HEK293 (cell line): ENCODE measurements around the gene AFF4.
A peak's percentile ranks its signal among the peaks of the same experiment; 100 is the strongest.

Experiments
- GLIS2 ChIP-seq: fragments of 450-650 bp; formaldehyde crosslinking; IDR thresholded peaks from 2 replicates; pipeline ENCODE4 v1.5.1; 2016; ENCODE audit warnings: missing biosample characterization, missing genetic modification characterization
- HOXC10 ChIP-seq: sonication (generic); formaldehyde crosslinking; IDR thresholded peaks from 2 replicates; pipeline ENCODE4 v1.8.1; 2023; ENCODE audit warnings: mild to moderate bottlenecking, missing genetic modification reagents
- KLF10 ChIP-seq: fragments of 450-650 bp; IDR thresholded peaks from 2 replicates; pipeline ENCODE4 v1.5.1; 2018; ENCODE audit warnings: missing biosample characterization, mild to moderate bottlenecking, missing genetic modification characterization
- MZF1 ChIP-seq: fragments of 450-650 bp; formaldehyde crosslinking; IDR thresholded peaks from 2 replicates; pipeline ENCODE4 v1.5.1; 2017; ENCODE audit warnings: missing biosample characterization, missing genetic modification characterization, borderline replicate concordance
- OSR2 ChIP-seq: fragments of 450-650 bp; formaldehyde crosslinking; IDR thresholded peaks from 2 replicates; pipeline ENCODE4 v1.5.1; 2016; ENCODE audit warnings: missing biosample characterization, missing genetic modification characterization
- PRDM10 ChIP-seq: fragments of 450-650 bp; formaldehyde crosslinking; IDR thresholded peaks from 2 replicates; pipeline ENCODE4 v1.5.1; 2016; ENCODE audit warnings: missing biosample characterization, missing genetic modification characterization
- PRDM4 ChIP-seq: fragments of 450-650 bp; formaldehyde crosslinking; IDR thresholded peaks from 2 replicates; pipeline ENCODE4 v1.5.1; 2017; ENCODE audit warnings: missing biosample characterization, missing genetic modification characterization
- REST ChIP-seq: fragments of 450-650 bp; formaldehyde crosslinking; IDR thresholded peaks from 2 replicates; pipeline ENCODE4 v1.5.1; 2016; ENCODE audit warnings: missing biosample characterization, missing genetic modification characterization
- TCF7L2 ChIP-seq: IDR thresholded peaks from 2 replicates; pipeline ENCODE4 v1.6.1; 2011; ENCODE audit warnings: low read depth, mild to moderate bottlenecking, inconsistent platforms, low read length, moderate library complexity, borderline replicate concordance
- YY2 ChIP-seq: fragments of 450-650 bp; formaldehyde crosslinking; IDR thresholded peaks from 2 replicates; pipeline ENCODE4 v1.5.1; 2016; ENCODE audit warnings: missing biosample characterization, missing genetic modification characterization
- ZBTB26 ChIP-seq: fragments of 450-650 bp; formaldehyde crosslinking; optimal IDR thresholded peaks from 2 replicates; pipeline ENCODE3; 2016; ENCODE audit warnings: missing biosample characterization, mild to moderate bottlenecking, missing genetic modification characterization
- ZBTB44 ChIP-seq: fragments of 450-650 bp; IDR thresholded peaks from 2 replicates; pipeline ENCODE4 v1.5.1; 2018; ENCODE audit warnings: missing biosample characterization, mild to moderate bottlenecking, missing genetic modification characterization
- ZFP3 ChIP-seq: fragments of 450-650 bp; formaldehyde crosslinking; IDR thresholded peaks from 2 replicates; pipeline ENCODE4 v1.5.1; 2016; ENCODE audit warnings: low read depth, missing biosample characterization, missing genetic modification characterization
- ZNF138 ChIP-seq: fragments of 450-650 bp; formaldehyde crosslinking; IDR thresholded peaks from 2 replicates; pipeline ENCODE4 v1.5.1; 2016; ENCODE audit warnings: missing biosample characterization, missing genetic modification characterization, borderline replicate concordance
- ZNF174 ChIP-seq: fragments of 450-650 bp; formaldehyde crosslinking; IDR thresholded peaks from 2 replicates; pipeline ENCODE4 v1.5.0; 2017; ENCODE audit warnings: missing biosample characterization, mild to moderate bottlenecking, missing genetic modification characterization
- ZNF175 ChIP-seq: fragments of 450-650 bp; formaldehyde crosslinking; IDR thresholded peaks from 2 replicates; pipeline ENCODE4 v1.5.1; 2016; ENCODE audit warnings: missing biosample characterization, missing genetic modification characterization
- ZNF2 ChIP-seq: fragments of 450-650 bp; formaldehyde crosslinking; IDR thresholded peaks from 2 replicates; pipeline ENCODE4 v1.5.1; 2016; ENCODE audit warnings: missing biosample characterization, missing genetic modification characterization
- ZNF221 ChIP-seq: fragments of 450-650 bp; formaldehyde crosslinking; IDR thresholded peaks from 2 replicates; pipeline ENCODE4 v1.5.1; 2017; ENCODE audit warnings: missing biosample characterization, missing genetic modification characterization, borderline replicate concordance
- ZNF473 ChIP-seq: fragments of 450-650 bp; formaldehyde crosslinking; IDR thresholded peaks from 2 replicates; pipeline ENCODE4 v1.5.1; 2017; ENCODE audit warnings: missing biosample characterization, missing genetic modification characterization
- ZNF488 ChIP-seq: fragments of 450-650 bp; formaldehyde crosslinking; IDR thresholded peaks from 2 replicates; pipeline ENCODE4 v1.5.1; 2016; ENCODE audit warnings: missing biosample characterization, missing genetic modification characterization
- ZNF639 ChIP-seq: fragments of 450-650 bp; formaldehyde crosslinking; IDR thresholded peaks from 2 replicates; pipeline ENCODE4 v1.5.1; 2016; ENCODE audit warnings: missing biosample characterization, missing genetic modification characterization
- ZNF645 ChIP-seq: fragments of 450-650 bp; formaldehyde crosslinking; IDR thresholded peaks from 2 replicates; pipeline ENCODE4; 2016; ENCODE audit warnings: missing biosample characterization, missing genetic modification characterization

Gene AFF4

GRCh38 chr5:132866342-132867045, 96.9 kb downstream of the AFF4 start, which contains the start of the genes GDF9 and UQCRQ (continued):
- TF ChIP-seq PRDM10 (tag by site-specific recombination) (peak; percentile 99), ZBTB44 (tag by site-specific recombination) (no peak), ZNF138 (tag by site-specific recombination) (no peak), ZFP3 (no peak), YY2 (tag by site-specific recombination) (0 out of 2 replicates have a peak, but pooled peaks have one; percentile 16), HOXC10 (no peak), OSR2 (tag by site-specific recombination) (no peak), PRDM4 (no peak), ZNF175 (no peak), ZNF174 (no peak), ZBTB26 (peak; percentile 51), ZNF473 (no peak), ZNF2 (tag by site-specific recombination) (peak; percentile 48; the same call in 1 of the 2 replicates), KLF10 (tag by site-specific recombination) (no peak), ZNF488 (tag by site-specific recombination) (no peak), ZNF639 (tag by site-specific recombination) (peak; percentile 34; the same call in 1 of the 2 replicates), ZNF221 (tag by site-specific recombination) (no peak), GLIS2 (peak; percentile 95), MZF1 (tag by site-specific recombination) (0 out of 2 replicates have a peak, but pooled peaks have one; percentile 24), REST (tag by site-specific recombination) (peak; percentile 38; the same call in 1 of the 2 replicates), ZNF645 (tag by site-specific recombination) (no peak), TCF7L2 (no peak)
